ENCODE data around the gene PCNT. TPM values are rescaled to one million over a fixed set of nuclear protein-coding genes. Genes with fewer than 3 reads are reported as not detected.

Gene PCNT
- total and polyA plus RNA-seq, 9 of the 15 experiments (the other 6 are each of a cell fraction or from before 2014, with no cell fraction given), result 9.1 to 53.5 (median 31.3) TPM

- TF ChIP-seq CTBP1 (IDR thresholded peaks at IDR 0.05; ENCODE audit: borderline replicate concordance), result no peak
- no peak for TF ChIP-seq REST (IDR thresholded peaks at IDR 0.05; ENCODE audit: borderline replicate concordance)
- no peak for TF ChIP-seq REST (CRISPR knock-in tag; IDR thresholded peaks at IDR 0.05; ENCODE audit: low read depth)
- TF ChIP-seq TEAD1 (CRISPR knock-in tag; IDR thresholded peaks at IDR 0.05), result no peak
- no peak for TF ChIP-seq RREB1 (CRISPR knock-in tag; IDR thresholded peaks at IDR 0.05)
- no peak for TF ChIP-seq NONO (IDR thresholded peaks at IDR 0.05; ENCODE audit: low read depth in 2 of 2, low read length in 1 of 2)
These were observed 75.7 kb downstream of the PCNT start (continued) for GRCh38 chr21:46399686-46400085.
